Stimulated activated CD4-positive, alpha-beta T cell treated with anti-CD3 and anti-CD28 coated beads, Interleukin-15, amount 100 ng/mL, for 24 hours (primary cell): Measurements from ENCODE around the gene TPK1.
A peak's percentile ranks its signal among the peaks of the same experiment; 100 is the strongest.
"Not testable (repeated sequence)": the region's sequence is repeated elsewhere in the genome, so short reads cannot be mapped to it uniquely, and the experiment has no call there.

Experiments used
- DNase-seq: peaks from one replicate; pipeline ENCODE4 v3.0.0-alpha.2; 2020

TPK1 gene

DNA sequence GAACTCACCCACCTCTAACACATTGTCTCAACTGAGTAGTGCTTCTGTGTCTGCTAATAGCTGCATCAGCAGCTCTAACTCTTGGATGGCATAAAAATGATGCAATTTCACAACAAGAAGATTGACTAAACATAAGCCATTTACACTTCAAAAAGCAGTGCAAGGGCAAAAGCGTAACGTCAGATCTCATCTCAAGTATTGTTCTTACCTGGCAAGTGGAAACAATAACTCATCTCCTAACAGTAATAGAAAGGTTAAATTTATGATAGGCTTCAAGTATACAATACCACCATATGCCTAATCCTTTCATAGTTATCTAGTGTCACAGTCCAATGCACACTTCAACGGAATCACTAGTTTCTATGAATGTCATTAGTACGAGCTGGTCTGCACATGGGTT is 14.8 kb downstream of the TPK1 start:
- DNase-seq = no peak

DNA sequence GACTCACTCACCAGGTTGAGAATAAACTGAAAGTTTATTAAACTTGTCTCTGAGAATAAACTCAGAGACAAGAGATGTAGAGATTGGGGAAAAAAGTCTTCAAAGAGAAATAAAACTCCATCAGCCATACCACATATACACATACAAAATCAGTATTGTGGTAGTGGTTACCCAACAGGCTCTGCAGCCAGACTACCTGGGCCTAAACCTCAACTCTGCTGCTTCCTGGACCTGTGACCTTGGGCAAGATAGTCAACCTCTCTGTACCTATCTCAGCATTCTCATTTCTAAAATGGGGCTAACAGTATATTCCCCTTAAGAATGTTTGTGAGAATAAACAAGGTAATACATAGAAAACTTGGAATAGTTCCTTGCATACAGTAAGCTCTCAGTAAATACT is 15.3 kb downstream of the TPK1 start:
- DNase-seq = no peak

DNA sequence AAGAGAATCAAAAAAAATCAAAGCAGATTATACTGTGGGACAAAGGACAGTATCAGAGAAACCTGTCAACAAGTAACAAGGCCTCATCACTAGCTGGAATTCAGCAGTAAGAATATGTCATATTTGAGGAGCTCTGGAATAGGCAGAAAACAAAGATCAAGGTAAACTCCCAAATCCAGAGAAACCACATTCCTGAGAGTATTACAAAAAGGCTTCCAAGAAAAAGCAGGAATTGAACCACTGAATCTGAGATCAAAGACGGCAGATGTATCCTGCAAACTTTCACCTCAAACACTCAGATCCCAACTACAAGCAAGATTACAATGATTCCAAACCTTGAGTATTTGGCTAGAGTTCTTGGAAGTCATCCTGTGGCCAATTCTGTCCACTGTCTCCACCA is 16.3 kb downstream of the TPK1 start:
- DNase-seq = no peak

DNA sequence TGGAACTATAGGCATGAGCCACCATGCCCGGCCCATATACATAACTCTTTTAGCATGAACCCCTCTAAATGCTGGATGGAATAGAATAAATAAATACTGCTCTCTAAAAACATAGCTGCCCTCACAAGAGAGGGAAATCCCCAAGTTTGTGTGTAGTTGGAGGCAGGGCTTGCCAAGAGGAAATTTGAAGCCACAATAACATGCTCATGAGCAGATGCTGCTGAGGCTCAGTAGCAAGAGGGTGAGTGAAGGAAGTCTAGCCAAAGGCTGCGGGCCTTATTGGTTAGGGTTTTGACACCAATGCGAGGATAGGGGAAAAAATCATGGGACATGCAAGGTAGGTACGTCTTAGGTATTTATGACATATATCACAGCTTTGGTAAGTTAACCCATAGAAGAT is 17.3 kb downstream of the TPK1 start:
- DNase-seq = peak; percentile 42

DNA sequence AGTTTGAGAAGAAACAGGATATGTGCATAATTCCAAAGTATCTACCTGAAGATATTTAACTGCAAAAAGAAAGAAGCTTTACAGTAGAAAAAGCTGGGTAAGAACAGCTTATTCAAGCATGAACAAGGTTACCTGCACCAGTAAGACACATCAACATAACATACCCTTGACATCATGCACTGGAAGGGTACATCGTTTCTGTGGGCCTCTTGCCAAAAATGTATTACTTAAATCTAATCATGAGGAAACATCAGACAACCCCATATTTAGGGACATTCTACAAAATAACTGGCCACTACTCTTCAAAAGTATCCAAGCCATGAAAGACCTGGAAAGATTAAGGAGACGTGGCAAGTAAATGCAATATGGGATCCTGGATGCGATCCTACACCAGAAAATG is 18.9 kb downstream of the TPK1 start:
- DNase-seq = no peak

DNA sequence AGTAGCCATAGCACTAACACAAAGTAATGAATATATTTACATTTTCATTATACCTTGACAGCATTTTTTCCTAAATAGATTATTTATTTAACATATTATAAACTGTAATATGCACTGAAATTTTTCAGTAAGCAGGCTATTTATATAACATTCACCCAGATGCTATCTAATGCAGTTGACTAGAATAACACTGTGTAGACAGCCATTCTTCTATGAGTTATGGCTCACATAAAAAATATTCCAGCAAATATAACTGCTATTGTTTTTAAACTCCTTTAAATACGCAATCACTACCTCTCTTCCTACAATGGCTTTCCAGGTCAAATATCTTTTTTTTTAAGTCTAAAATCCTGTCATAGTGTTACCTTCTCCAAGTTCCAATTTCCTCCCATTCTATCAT is 21.6 kb downstream of the TPK1 start:
- DNase-seq = no peak

DNA sequence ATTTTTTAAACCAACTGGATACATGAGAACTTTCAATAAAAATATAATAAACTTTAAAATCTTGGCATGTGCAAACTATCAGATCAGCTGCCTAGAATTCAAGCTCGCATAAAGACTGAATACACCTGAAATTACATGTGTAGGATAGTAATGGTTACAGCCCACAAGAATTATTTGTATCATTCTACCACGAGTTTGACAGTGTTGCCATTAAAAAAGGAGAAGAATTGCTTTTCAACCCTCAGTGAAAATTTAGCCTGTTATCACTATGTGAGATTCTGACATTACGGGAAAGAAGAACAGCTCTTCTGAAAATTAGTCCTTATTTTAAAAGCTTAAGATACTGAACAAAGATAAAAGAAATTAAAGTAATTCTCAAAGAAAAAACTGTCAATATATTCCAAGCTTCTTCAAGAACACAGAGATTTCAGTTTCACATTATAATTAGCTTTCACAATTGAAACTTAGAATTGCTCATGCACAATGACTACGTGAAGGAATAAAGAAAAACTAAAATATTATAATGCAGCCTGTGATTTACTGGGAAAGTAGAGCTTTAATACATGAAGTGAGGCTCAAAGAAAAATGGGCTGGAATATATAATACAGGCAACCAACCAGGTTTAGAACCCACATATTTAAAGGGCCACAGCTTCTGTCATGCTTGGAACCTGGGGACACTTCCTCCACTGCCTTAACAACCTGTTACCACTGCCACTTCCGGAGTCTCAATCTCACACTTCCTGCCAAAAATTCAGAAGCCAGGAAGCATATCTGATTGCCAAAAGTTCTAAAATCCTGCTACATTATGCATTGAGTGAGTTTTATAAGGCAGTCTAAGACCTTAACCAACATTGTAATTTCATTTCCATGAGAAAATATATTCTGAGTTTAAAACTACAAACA is 23.2 kb downstream of the TPK1 start:
- peak; percentile 55 for DNase-seq

DNA sequence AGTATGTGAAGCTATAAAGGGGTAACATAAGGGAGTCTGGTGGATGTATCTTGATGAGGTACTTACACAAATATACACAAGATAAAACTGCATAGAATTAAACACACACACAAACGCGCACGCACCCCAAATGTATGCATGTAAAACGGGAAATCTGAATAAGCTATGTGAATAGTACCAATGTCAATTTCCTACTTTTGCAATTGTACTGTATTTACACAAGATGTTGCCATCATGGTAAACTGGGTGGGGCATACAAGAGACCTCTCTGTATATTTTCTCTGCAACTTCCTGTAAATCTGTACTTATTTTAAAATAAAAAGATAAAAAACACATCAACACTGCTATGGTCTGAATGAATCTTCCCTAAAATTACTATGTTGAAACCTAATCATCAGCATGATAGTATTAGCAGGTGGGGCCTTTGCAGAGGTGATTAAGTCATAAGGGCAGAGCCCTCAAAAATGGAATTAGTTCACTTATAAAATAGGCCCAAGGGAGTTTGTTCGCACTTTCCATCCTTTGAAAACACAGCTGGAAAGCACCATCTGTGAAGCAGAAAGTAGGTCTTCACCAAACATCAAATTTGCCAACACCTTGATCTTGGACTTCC is 30.1 kb downstream of the TPK1 start:
- no peak for DNase-seq

DNA sequence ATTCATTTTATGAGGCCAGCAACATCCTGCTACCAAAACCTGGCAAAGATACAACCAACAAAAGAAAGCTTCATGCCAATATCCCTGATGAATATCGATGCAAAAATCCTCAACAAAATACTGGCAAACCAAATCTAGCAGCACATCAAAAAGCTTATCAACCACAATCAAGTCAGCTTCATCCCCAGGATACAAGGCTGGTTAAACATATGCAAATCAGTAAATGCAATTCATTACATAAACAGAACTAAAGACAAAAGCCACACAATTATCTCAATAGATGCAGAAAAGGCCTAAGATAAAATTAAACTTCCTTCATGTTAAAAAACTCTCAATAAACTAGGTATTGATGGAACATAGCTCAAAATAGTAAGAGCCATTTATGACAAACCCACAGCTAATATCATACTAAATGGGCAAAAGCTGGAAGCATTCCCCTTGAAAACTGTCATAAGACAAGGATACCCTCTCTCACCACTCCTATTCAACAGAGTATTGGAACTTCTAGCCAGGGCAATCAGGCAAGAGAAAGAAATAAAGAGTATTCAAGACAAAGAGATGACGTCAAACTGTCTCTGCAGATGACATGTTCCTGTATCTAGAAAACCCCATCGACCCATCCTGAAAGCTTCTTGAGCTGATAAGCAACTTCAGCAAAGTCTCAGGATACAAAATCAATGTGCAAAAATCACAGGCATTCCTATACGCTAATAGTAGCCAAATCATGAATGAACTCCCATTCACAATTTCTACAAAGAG is 35.0 kb downstream of the TPK1 start:
- DNase-seq = not testable (repeated sequence)

DNA sequence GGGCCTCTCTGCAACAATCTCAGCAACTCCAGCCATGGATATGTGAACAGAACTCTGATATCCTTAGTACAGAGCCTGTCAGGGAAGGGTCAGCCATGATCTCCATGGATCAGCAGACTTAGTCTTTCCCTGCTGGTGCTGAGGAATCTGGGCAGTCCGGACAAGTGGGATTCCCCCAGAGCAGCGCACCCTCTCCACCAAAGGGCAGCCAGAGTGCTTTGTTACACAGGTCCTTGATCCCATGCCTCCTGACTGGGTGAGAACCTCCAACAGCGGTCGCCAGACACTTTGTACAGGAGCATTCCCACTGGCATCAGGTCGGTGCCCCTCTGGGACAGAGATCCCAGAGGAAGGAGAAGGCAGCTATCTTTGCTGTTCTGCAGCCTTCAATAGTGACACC is 38.9 kb downstream of the TPK1 start:
- DNase-seq = no peak

DNA sequence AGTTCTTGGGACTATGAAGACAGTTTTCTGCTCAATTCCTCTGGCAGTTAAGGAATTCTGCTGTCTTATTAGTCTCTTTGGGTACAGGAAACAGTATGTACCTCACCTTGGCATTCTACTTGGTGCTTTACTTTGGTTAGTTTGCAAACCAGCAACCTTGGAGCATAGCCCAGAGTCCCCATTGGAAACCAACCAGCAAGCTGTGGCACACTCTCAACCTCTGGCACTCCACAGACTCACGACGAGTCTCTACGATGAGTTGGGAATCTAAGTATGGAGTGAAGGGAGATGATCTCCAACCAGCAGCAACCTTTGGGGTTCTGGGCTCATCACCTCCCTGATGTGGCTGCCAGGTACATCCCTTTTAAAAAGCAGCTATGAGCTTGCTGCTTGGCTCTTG is 43.8 kb downstream of the TPK1 start:
- no peak for DNase-seq

DNA sequence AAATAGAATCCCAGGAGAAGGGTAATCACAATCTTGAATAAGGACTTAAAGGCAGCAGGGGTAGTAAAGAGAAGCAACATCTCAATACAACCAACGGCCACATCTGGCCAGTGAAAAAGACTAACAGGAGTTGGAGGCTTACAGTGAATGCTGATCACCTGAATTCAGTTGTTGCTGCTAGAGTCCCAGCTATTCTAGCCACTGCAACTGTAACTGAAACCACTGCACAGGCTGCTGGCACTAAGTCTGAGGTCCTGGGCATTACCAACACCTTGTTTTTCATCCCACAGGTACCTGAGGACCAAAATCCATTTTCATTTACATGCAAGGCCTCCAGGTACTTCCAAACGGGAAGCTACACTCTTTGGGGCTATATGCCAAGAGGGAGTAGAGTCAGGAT is 44.4 kb downstream of the TPK1 start:
- no peak for DNase-seq

DNA sequence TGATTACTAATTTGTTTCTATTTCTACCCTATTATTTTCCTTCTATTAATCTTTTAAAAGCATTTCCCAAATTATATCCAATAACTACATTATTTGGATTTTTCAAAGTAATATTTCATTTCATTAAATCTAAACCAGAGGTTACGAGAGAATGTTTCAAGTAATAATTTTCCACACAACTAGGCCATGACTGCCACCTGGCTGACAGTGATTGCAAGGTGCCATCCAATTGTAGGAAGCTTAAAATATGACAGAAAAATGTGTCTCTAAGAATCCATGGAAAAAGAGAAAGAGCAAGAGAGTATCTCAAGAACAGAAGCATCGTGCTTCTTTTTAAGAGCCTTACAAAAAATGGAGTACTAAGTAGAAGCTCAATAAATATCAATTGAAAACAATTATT is 48.7 kb downstream of the TPK1 start:
- DNase-seq = no peak

DNA sequence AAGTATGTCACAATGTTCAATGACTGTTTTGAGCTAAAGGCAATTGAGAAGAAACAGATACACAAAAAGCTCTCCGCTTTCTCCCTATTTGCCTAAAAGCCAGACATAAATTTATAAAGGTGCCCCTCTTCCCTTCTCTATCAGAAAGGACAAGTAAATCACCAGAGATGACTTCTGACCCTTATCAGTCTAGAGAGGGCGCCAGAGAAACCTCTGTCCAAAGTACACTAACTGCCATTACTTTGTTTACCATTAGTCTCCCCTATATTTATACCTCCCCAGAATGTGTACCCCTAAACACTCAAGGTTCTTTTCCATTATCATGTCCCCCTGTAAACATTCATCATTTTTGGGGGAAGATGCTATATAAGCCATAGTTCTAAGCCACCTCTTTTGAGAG is 49.3 kb downstream of the TPK1 start:
- DNase-seq = no peak

DNA sequence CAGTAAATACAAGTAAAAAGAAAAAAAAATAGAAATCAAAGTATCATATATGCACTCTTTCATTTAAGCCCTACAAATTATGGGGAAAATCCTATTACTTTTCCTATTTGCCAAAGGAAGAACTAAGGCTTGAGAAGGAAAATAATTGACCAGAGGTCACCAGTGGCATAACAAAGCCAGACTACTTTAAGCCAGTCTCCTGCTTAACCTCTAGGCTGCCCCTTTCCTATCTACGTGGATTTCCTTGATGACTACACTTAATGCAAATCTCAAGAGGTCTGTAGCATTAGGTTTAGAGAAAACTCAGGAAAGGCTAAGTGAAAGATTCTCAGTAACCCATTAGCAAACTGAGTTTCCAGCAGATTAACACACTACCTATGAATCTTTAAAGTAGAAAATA is 49.8 kb downstream of the TPK1 start:
- no peak for DNase-seq

DNA sequence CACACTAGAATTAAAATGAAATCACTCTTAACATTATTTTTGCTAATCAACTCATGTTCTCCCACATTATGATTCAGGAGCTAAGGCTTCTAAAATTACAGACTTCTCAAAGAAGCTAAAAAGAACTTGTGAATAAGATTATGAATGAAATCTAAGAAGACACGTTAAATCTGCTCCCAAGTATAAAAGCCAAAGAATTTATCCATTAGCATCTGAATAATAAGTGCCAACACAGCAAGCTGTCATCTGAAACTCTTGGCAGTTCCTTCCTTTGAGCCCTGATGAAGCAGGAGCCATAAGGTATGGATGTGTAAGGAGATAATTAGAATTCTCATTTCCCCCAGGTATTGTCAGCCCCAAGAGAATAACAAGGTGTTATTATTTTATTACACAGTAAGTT is 50.3 kb downstream of the TPK1 start:
- no peak for DNase-seq

DNA sequence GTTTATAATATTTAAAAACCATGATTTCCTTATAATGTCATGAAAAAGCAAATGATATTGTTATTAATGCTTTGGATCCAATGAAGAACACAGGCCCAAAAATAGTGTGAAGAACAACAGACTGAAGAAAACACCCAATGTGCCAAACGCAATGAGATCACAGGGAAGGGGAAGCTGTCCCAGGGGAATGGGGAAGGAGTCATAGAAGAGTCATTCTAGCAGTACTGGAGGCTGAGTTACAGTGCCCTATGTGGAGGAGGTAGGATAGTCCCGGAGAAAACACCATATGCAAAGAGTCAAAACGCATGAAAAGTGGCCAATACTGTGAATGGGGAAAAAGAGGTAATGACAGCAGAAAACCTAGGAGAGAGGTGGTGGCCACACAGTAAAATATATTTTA is 50.9 kb downstream of the TPK1 start:
- DNase-seq = no peak

DNA sequence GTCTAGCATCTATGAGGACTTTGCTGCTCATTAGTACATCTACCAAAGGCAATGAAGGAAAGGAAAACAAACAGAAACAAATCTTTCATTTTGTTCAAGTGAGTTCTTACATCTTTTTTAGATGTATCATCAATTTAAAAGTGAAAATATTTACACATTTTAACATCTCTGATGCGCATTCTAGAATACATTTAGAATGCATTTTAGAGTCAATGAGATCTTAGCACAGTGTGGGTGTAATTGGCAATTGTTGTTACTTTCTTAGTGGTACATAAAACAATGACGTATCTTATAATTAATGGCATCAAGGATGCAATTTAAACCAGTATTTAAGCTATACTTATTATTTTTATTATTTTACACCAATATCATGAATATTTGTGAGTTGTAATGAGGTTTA is 51.4 kb downstream of the TPK1 start:
- no peak for DNase-seq

DNA sequence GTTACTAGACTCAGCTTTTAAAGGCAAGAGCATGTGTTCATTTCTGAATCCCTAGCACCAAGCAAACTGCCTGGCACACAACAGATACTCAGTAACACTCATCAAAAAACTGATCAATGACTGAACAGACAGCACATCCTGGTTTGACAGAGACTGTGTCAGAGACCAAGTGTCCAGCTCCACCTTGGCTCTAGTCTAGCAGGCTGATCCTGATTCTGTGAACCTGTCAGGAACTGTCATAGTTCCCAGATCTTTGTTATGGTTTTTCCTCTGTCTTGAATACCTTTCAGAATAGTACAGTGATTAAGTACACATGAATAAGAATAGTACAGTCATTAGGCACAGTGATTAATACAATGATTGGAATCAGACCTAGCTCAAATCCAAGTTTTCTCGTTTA is 53.0 kb downstream of the TPK1 start:
- DNase-seq = no peak

DNA sequence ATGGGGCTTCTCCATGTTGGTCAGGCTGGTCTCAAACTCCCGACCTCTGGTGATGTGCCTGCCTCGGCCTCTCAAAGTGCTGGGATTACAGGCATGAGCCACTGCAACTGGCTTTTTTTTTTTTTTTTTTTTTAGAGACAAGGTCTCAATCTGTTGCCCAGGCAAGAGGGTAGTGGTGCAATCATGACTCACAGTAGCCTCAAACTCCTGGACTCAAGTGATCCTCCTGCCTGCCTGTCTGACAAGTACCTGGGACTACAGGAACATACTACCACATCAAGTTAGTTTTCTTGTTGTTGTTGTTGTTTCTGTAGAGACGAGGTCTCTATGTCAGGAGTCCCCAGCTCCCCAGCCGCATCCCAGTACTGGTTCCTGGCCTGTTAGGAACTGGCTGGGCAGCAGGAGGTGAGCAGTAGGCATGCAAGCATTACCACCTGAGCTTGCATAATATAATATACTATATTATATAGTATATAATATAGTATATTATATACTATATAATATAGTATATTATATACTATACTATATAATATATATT is 55.7 kb downstream of the TPK1 start:
- no peak for DNase-seq

DNA sequence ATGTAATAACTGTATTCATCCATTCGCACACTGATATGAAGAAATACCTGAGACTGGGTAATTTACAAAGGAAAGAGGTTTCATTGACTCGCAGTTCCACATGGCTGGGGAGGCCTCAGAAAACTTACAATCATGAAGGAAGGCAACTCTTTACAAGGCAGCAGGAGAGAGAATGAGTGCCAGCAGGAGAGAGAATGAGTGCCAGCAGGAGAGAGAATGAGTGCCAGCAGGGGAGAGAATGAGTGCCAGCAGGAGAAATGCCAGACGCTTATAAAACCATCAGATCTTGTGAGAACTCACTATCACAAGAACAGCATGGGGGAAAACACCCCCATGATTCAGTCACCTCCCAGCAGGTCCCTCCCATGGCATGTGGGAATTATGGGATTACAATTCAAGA is 58.0 kb downstream of the TPK1 start:
- DNase-seq = not testable (repeated sequence)

DNA sequence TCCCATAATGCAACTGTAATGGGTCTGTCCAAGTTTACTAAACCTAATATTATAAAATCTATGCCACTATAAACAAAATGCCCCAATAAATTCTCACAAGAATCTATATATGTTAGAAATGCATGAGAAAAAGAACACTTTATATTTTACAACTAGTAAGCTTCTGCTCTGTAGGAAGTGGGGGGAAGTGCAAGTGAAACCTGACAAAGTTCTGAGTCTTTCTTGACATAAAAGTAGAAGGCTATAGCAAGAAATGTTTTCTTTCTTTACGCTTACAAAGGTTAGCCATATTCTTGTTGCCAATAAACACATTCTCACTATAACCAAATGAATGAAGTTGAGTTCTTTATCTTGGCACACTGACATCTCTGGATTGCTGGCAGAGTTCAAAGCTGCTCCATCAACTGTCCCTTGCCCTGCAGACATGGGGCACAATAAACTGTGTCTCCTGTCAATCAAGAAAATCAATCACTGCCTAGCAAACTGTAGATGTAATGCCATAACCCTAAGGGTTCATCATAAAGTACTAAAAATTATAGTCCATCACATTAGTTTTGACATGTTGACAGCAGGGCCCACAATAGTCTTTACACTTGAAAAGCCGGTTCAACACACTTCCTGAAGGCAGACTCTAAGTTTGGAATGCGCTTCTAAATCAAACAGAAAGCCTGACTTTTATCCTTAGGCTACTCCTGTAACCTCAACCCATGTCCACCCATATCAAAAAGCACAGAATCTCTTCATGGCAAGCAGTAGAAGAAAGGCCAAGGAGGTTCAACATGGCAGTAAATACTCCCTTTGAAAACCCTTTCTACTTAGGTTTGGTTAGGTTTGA is 58.6 kb downstream of the TPK1 start:
- DNase-seq = no peak

DNA sequence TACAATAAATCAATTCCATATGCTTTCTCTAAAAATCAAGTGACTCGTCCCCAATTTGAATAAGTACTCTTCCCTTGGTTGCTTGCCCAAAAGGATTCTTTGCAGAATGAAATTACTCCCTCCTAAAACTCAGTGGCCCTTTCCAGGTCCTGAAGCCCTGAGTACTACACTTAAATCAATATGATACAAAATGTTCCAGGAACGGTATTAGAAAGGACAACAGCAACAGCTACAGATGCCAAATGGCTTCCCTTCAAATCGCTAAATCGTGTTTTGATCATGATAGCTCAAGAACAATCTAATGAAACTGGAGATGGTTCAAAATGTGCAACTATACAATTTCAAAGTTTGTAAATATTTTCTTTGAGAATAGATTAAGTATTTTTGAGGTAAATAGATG is 59.4 kb downstream of the TPK1 start:
- no peak for DNase-seq
